Mucosa of descending colon (tissue), 3 donors: ENCODE data around the gene HRK. TPM values are rescaled to one million over a fixed set of nuclear protein-coding genes. Genes with fewer than 3 reads are reported as not detected.

Experiments used
- ATAC-seq: fragments of 200-7000 bp; cut with Tn5 transposase; one replicate; pipeline ENCODE4 v1.9.1; 2020; ENCODE audit warnings: mild to moderate bottlenecking, moderate library complexity
- DNase-seq, 3 donors: peaks; one replicate each; pipeline ENCODE4 v3.0.0-alpha.2; 2020
- H3K36me3 ChIP-seq: fragments of 200-600 bp; one replicate; pipeline ENCODE4 v1.8.0; 2021; ENCODE audit warnings: low read depth, mild to moderate bottlenecking
- H3K4me1 ChIP-seq: fragments of 200-600 bp; one replicate; pipeline ENCODE4 v1.8.0; 2021; ENCODE audit warnings: low read depth, mild to moderate bottlenecking
- H3K4me3 ChIP-seq: fragments of 200-600 bp; one replicate; pipeline ENCODE4 v1.8.0; 2021; ENCODE audit warnings: mild to moderate bottlenecking
- H3K9me3 ChIP-seq: fragments of 200-600 bp; one replicate; pipeline ENCODE4 v1.8.0; 2021; ENCODE audit warnings: mild to moderate bottlenecking
- intact Hi-C, 2 donors: fragments of 100-400 bp; cut with DNase I in 1 of 2; cut with micrococcal nuclease in 1 of 2; formaldehyde crosslinking; loops; one replicate each; pipeline versions ENCODE4 v1.11.0 to v1.11.1; 2022; cut with DNase I, micrococcal nuclease
- total RNA-seq, 3 donors: library from RNA; stranded (reverse); fragmentation: NEBNext Ultra II Directional in 2 of 3; extraction: Animal tissue kit (Norgen Biotek cat#: 25700) in 2 of 3; gene quantifications; one replicate each; pipeline versions ENCODE4 v1.2.1 to v1.2.4, GENCODE V29; 2021 to 2023
- TF ChIP-seq, protein P1 (sequence below): fragments of 200-600 bp; IDR thresholded peaks from one replicate; pipeline ENCODE4 v1.8.0; 2022; ENCODE audit warnings: antibody characterized with exemption, mild to moderate bottlenecking
- donor health status: DM: no; HTN: no; CAD: no; lungs with moderate emphysema.
- donor health status: DM: no; HTN: no; CAD: no.
- donor health status: DM: no; HTN: yes; CAD: no.

Gene HRK
- total RNA-seq, 3 donors from 2014 or later = 0.22 to 1.0 (median 0.25) TPM

GRCh38 chr12:116910280-116910644 is 29.0 kb upstream of the HRK start:
- intact Hi-C loops = no loop called here
- peaks cover 8% of the 10 kb centered on the region for H3K4me1 ChIP-seq
- H3K9me3 ChIP-seq = no peaks in the 10 kb centered on the region
- TF ChIP-seq, protein P1, sequence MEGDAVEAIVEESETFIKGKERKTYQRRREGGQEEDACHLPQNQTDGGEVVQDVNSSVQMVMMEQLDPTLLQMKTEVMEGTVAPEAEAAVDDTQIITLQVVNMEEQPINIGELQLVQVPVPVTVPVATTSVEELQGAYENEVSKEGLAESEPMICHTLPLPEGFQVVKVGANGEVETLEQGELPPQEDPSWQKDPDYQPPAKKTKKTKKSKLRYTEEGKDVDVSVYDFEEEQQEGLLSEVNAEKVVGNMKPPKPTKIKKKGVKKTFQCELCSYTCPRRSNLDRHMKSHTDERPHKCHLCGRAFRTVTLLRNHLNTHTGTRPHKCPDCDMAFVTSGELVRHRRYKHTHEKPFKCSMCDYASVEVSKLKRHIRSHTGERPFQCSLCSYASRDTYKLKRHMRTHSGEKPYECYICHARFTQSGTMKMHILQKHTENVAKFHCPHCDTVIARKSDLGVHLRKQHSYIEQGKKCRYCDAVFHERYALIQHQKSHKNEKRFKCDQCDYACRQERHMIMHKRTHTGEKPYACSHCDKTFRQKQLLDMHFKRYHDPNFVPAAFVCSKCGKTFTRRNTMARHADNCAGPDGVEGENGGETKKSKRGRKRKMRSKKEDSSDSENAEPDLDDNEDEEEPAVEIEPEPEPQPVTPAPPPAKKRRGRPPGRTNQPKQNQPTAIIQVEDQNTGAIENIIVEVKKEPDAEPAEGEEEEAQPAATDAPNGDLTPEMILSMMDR = no peak
- H3K4me3 ChIP-seq = no peak overlapping the region
- H3K36me3 ChIP-seq = no peaks in the 10 kb centered on the region
- DNase-seq (no peak), ATAC-seq (no peak)

DNA sequence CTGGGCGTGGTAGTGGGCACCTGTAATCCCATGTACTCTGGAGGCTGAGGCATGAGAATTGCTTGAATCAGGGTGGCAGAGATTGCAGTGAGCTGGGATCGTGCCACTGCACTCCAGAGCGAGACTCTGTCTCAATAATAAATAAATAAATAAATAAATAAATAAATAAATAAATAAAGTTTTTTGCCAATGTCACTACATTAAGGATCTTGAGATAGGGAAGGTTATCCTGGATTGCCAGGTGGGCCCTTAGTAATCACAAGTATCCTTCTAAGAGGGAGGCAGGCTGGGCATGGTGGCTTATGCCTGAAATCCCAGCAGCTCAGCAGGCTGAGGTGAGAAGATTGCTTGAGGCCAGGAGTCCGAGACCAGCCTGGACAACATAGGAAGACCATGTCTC is 25.0 kb upstream of the HRK start:
- Histone ChIP-seq H3K36me3 (no peaks in the 10 kb centered on the region), H3K4me1 (no peaks in the 10 kb centered on the region), H3K9me3 (no peaks in the 10 kb centered on the region), H3K4me3 (no peak overlapping the region)
- ATAC-seq = no peak
- DNase-seq = no peak
- TF ChIP-seq, protein P1 = no peak
- intact Hi-C loops = no loop called here

- ATAC-seq (no peak), DNase-seq (no peak)
- Histone ChIP-seq H3K9me3 (no peaks in the 10 kb centered on the region), H3K36me3 (no peaks in the 10 kb centered on the region), H3K4me3 (no peak overlapping the region), H3K4me1 (no peaks in the 10 kb centered on the region)
- intact Hi-C loops = no loop called here
- TF ChIP-seq, protein P1 = no peak
Measured at GRCh38 chr12:116903818-116904217, 22.6 kb upstream of the HRK start.

GRCh38 chr12:116901612-116902011 is 20.4 kb upstream of the HRK start:
- Histone ChIP-seq H3K9me3 (no peaks in the 10 kb centered on the region), H3K4me1 (no peaks in the 10 kb centered on the region), H3K36me3 (no peaks in the 10 kb centered on the region), H3K4me3 (no peak overlapping the region)
- ATAC-seq = no peak
- DNase-seq = no peak
- TF ChIP-seq, protein P1 = no peak
- intact Hi-C loops = no loop called here

DNA sequence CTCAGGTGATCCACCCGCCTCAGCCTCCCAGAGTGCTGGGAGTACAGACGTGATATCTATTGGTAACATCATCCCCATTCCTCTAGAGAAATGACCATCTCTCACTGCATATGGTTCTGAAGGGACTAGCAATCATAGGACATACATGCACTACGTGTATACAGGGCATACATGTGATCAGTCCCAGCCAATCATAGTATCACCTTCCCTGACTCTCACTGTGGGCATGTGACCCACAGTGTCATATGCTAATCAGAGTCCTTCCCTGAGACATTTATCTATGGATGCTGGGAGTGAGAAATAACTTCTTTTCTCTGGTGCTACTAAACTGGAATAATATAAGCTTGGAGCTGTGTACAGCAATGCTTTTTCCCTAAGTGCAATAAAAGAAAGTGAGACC is 17.4 kb upstream of the HRK start:
- DNase-seq = no peak
- intact Hi-C loops = no loop called here
- H3K4me3 ChIP-seq = no peak overlapping the region
- H3K36me3 ChIP-seq = no peaks in the 10 kb centered on the region
- no peak for ATAC-seq
- H3K4me1 ChIP-seq = no peaks in the 10 kb centered on the region
- TF ChIP-seq, protein P1 = no peak
- no peaks in the 10 kb centered on the region for H3K9me3 ChIP-seq

GRCh38 chr12:116897476-116897875 is 16.2 kb upstream of the HRK start:
- intact Hi-C loops = no loop called here
- ATAC-seq (no peak), DNase-seq (no peak)
- Histone ChIP-seq H3K9me3 (no peaks in the 10 kb centered on the region), H3K36me3 (no peaks in the 10 kb centered on the region), H3K4me3 (no peak overlapping the region), H3K4me1 (no peaks in the 10 kb centered on the region)
- TF ChIP-seq, protein P1 = no peak
